Stomach smooth muscle (tissue), 2 donors: ENCODE measurements around the gene C1orf94.
"Not testable (repeated sequence)": the region's sequence is repeated elsewhere in the genome, so short reads cannot be mapped to it uniquely, and the experiment has no call there.

Experiments
- H3K27ac ChIP-seq: one replicate; pipeline ENCODE4 v1.7.0; 2013; ENCODE audit warnings: mild to moderate bottlenecking, low read length, inconsistent platforms
- H3K27me3 ChIP-seq, 2 donors: one replicate each; pipeline ENCODE4 v1.7.0; 2013; ENCODE audit warnings: low read length in 2 of 2; ENCODE audit not compliant: insufficient read depth in 2 of 2, control insufficient read depth in 1 of 2
- H3K36me3 ChIP-seq, 2 donors: one replicate each; pipeline ENCODE4 v1.7.0; 2013; ENCODE audit warnings: low read length in 2 of 2; ENCODE audit not compliant: control insufficient read depth in 2 of 2, insufficient read depth in 2 of 2
- H3K4me1 ChIP-seq: one replicate; pipeline ENCODE4 v1.7.0; 2013; ENCODE audit warnings: low read length; ENCODE audit not compliant: control insufficient read depth, insufficient read depth
- H3K4me3 ChIP-seq, 2 donors: one replicate each; pipeline ENCODE4 v1.7.0; 2013; ENCODE audit warnings: low read length in 2 of 2
- H3K9ac ChIP-seq, 2 donors: one replicate each; pipeline ENCODE4 v1.7.0; 2013; ENCODE audit warnings: low read length in 2 of 2, mild to moderate bottlenecking in 1 of 2
- H3K9me3 ChIP-seq, 2 donors: one replicate each; pipeline ENCODE4 v1.7.0; 2013; ENCODE audit warnings: low read length in 2 of 2; ENCODE audit not compliant: control insufficient read depth in 2 of 2
- donor health status: healthy.
- donor health status: Pancreatic carcinoma.

C1orf94 gene

GRCh38 chr1:34165422-34165921 lies 11.2 kb upstream of the C1orf94 start:
- peak overlapping the region in 1 of 2 donors; percentile 48 for H3K9ac ChIP-seq
- peaks cover 41% of the 10 kb centered on the region for H3K4me1 ChIP-seq
- peaks cover 41 to 58% of the 10 kb centered on the region in 2 donors for H3K27me3 ChIP-seq
- peak overlapping the region; percentile 40 to 62 for H3K4me3 ChIP-seq
- no peaks in the 10 kb centered on the region for H3K36me3 ChIP-seq
- no peaks in the 10 kb centered on the region for H3K9me3 ChIP-seq
- H3K27ac ChIP-seq = no peak overlapping the region

DNA sequence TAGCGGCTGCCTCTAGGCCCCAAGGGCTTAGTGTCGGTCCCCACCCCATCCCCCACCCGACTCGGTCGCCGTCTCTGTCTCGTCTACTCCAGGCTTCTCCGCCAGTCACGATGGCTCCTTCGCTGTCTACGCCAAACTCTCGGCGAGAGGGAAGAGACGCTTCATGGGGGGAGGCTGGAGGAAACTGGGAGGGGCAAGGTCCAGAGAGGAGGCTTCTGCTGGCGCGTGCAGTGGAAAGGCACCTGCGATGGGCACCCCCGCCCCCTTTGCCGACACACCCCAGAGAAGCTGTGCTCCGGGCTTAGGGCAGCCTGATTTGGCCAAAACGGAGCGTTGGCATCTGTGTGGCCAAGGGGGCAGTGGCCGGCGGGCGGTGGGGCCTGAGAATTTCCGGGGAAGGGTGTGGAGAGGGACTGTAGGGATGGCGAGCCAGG lies 10.5 kb upstream of the C1orf94 start:
- H3K4me3 ChIP-seq = peak overlapping the region; percentile 29 to 47
- peaks cover 36 to 64% of the 10 kb centered on the region in 2 donors for H3K27me3 ChIP-seq
- H3K4me1 ChIP-seq = peaks cover 41% of the 10 kb centered on the region
- H3K27ac ChIP-seq = no peak overlapping the region
- H3K36me3 ChIP-seq = no peaks in the 10 kb centered on the region
- H3K9me3 ChIP-seq = no peaks in the 10 kb centered on the region
- H3K9ac ChIP-seq = no peak overlapping the region

- Histone ChIP-seq H3K27me3 (peaks cover 34 to 68% of the 10 kb centered on the region in 2 donors), H3K9me3 (no peaks in the 10 kb centered on the region), H3K27ac (no peak overlapping the region), H3K9ac (no peak overlapping the region), H3K4me3 (peak overlapping the region; percentile 29 to 47), H3K4me1 (peaks cover 41% of the 10 kb centered on the region), H3K36me3 (no peaks in the 10 kb centered on the region)
Measured at GRCh38 chr1:34166625-34167361, 9.9 kb upstream of the C1orf94 start.

DNA sequence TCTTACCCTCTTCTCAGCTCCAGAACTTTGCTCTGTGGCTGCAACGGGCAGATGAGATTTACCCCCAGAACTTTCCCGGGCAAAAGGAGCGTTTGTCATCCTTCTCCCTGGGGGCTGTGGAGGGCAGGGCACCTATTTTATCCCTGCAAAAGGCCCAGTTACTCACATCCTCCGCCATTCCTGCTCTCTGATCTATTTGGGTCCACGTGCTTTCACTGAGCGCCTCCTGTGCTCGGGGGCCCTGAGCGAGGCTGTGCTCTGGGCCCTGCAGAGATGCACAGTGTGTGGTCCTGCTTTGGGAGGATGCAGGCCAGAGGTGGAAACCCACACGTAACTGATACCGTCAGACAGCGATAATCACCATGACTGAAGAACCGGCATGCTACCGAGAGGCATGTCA lies 9.3 kb upstream of the C1orf94 start:
- H3K27me3 ChIP-seq = peaks cover 32 to 70% of the 10 kb centered on the region in 2 donors
- H3K9ac ChIP-seq = no peak overlapping the region
- H3K4me1 ChIP-seq = peaks cover 41% of the 10 kb centered on the region
- H3K4me3 ChIP-seq = no peak overlapping the region
- H3K27ac ChIP-seq = no peak overlapping the region
- H3K9me3 ChIP-seq = no peaks in the 10 kb centered on the region
- no peaks in the 10 kb centered on the region for H3K36me3 ChIP-seq

DNA sequence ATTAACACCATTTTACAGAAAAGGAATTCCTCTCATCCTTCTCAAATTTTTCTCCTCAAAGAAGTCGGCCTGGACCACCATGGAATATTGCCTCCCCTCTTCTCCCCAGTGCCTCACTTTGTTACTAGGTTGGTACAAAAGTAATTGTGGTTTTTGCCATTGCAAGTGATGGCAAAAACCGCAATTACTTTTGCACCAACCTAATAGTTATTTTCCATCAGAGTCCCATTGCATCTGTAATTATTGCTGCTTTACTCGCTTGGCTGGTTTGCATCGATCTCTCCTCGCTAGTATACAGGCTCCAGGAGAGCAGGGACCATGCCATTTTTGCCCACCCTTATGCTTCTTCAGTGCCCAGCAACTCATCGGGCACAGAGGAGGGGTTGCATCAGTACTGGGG lies 963 bp upstream of the C1orf94 start:
- H3K27me3 ChIP-seq = peaks cover 26 to 35% of the 10 kb centered on the region in 2 donors
- H3K9ac ChIP-seq = no peak overlapping the region
- no peaks in the 10 kb centered on the region for H3K4me1 ChIP-seq
- no peaks in the 10 kb centered on the region for H3K36me3 ChIP-seq
- H3K27ac ChIP-seq = no peak overlapping the region
- H3K4me3 ChIP-seq = no peak overlapping the region
- no peaks in the 10 kb centered on the region for H3K9me3 ChIP-seq

GRCh38 chr1:34178072-34178471 lies 1.4 kb downstream of the C1orf94 start:
- Histone ChIP-seq H3K27me3 (peaks cover 22 to 26% of the 10 kb centered on the region in 2 donors), H3K36me3 (no peaks in the 10 kb centered on the region), H3K4me1 (no peaks in the 10 kb centered on the region), H3K4me3 (no peak overlapping the region), H3K9me3 (no peaks in the 10 kb centered on the region), H3K27ac (no peak overlapping the region), H3K9ac (no peak overlapping the region)

GRCh38 chr1:34183381-34183780 lies 6.7 kb downstream of the C1orf94 start:
- not testable (repeated sequence) for H3K27ac ChIP-seq, H3K36me3 ChIP-seq, H3K9ac ChIP-seq, H3K9me3 ChIP-seq, H3K4me1 ChIP-seq, H3K4me3 ChIP-seq
- peaks cover 6 to 15% of the 10 kb centered on the region in 2 donors for H3K27me3 ChIP-seq

GRCh38 chr1:34186741-34187494 lies 10.2 kb downstream of the C1orf94 start:
- H3K27ac ChIP-seq = no peak overlapping the region
- no peaks in the 10 kb centered on the region for H3K4me1 ChIP-seq
- H3K27me3 ChIP-seq = peaks cover 10 to 22% of the 10 kb centered on the region in 2 donors
- H3K4me3 ChIP-seq = no peak overlapping the region
- no peak overlapping the region for H3K9ac ChIP-seq
- H3K36me3 ChIP-seq = no peaks in the 10 kb centered on the region
- H3K9me3 ChIP-seq = peaks cover 8 to 11% of the 10 kb centered on the region in 2 donors

GRCh38 chr1:34188418-34188817 lies 11.7 kb downstream of the C1orf94 start:
- no peak overlapping the region for H3K27ac ChIP-seq
- H3K27me3 ChIP-seq = peaks cover 10 to 19% of the 10 kb centered on the region in 2 donors
- H3K4me3 ChIP-seq = no peak overlapping the region
- no peak overlapping the region for H3K9ac ChIP-seq
- no peaks in the 10 kb centered on the region for H3K4me1 ChIP-seq
- peaks cover 8 to 11% of the 10 kb centered on the region in 2 donors for H3K9me3 ChIP-seq
- no peaks in the 10 kb centered on the region for H3K36me3 ChIP-seq

- Histone ChIP-seq H3K27me3 (peaks cover 10 to 19% of the 10 kb centered on the region in 2 donors), H3K9ac (no peak overlapping the region), H3K36me3 (no peaks in the 10 kb centered on the region), H3K4me1 (no peaks in the 10 kb centered on the region), H3K27ac (no peak overlapping the region), H3K9me3 (peaks cover 8 to 11% of the 10 kb centered on the region in 2 donors), H3K4me3 (no peak overlapping the region)
Measured at GRCh38 chr1:34188985-34189384, 12.3 kb downstream of the C1orf94 start.
